Natural killer cell (primary cell): ENCODE results near the gene CRAMP1. TPM values are rescaled to one million over a fixed set of nuclear protein-coding genes. Genes with fewer than 3 reads are reported as not detected.

Source experiments
- ATAC-seq, 3 donors: fragments of 150-1000 bp in 2 of 3; fragments of 200-7000 bp in 1 of 3; cut with Tn5 transposase; 1 replicate in 1 of 3; 2 replicates in 2 of 3; pipeline ENCODE4 v1.10.0; 2021; ENCODE audit warnings: mild to moderate bottlenecking in 2 of 3, moderate library complexity in 2 of 3
- DNase-seq, 2 donors: peaks; one replicate each; pipeline versions ENCODE4 v3.0.0 to v3.0.0-alpha.2; 2013 to 2021; ENCODE audit warnings: mixed read lengths in 1 of 2
- H3K27ac ChIP-seq: one replicate; pipeline ENCODE4 v1.5.1; 2013; ENCODE audit warnings: mild to moderate bottlenecking, low read length
- H3K27me3 ChIP-seq: one replicate; pipeline ENCODE4 v1.6.1; 2013; ENCODE audit warnings: low read length; ENCODE audit not compliant: control insufficient read depth, insufficient read depth
- H3K36me3 ChIP-seq: one replicate; pipeline ENCODE4 v1.6.1; 2013; ENCODE audit warnings: low read length; ENCODE audit not compliant: control insufficient read depth, insufficient read depth
- H3K4me1 ChIP-seq: one replicate; pipeline ENCODE4 v1.6.1; 2013; ENCODE audit warnings: low read length; ENCODE audit not compliant: control insufficient read depth, insufficient read depth
- H3K4me3 ChIP-seq: one replicate; pipeline ENCODE4 v1.5.1; 2013; ENCODE audit warnings: low read length
- H3K9me3 ChIP-seq: one replicate; pipeline ENCODE4 v1.6.1; 2013; ENCODE audit warnings: low read length; ENCODE audit not compliant: control insufficient read depth, insufficient read depth
- H3K27ac Mint-ChIP-seq, 2 donors: one replicate each; pipeline ENCODE4 v1.8.0; 2022; ENCODE audit warnings: mild to moderate bottlenecking in 2 of 2, mixed read lengths in 2 of 2, moderate library complexity in 1 of 2
- H3K27me3 Mint-ChIP-seq, 2 donors: one replicate each; pipeline ENCODE4 v1.8.0; 2022; ENCODE audit warnings: low read depth in 2 of 2, mixed read lengths in 2 of 2
- H3K36me3 Mint-ChIP-seq: one replicate; pipeline ENCODE4 v1.8.0; 2022; ENCODE audit warnings: mixed read lengths
- H3K4me1 Mint-ChIP-seq, 2 donors: one replicate each; pipeline ENCODE4 v1.8.0; 2022; ENCODE audit warnings: mixed read lengths in 2 of 2
- H3K4me3 Mint-ChIP-seq: one replicate; pipeline ENCODE4 v1.8.0; 2022; ENCODE audit warnings: mild to moderate bottlenecking, moderate library complexity, mixed read lengths
- H3K9me3 Mint-ChIP-seq, 2 donors: one replicate each; pipeline ENCODE4 v1.8.0; 2022; ENCODE audit warnings: mixed read lengths in 2 of 2
- CTCF ChIP-seq: fragments of 200-600 bp; IDR thresholded peaks from one replicate; pipeline ENCODE4 v1.8.0; 2022; ENCODE audit warnings: antibody characterized with exemption
- WGBS: methylation state at CpG from one replicate; pipeline ENCODE4 v1.1.7; 2013; ENCODE audit warnings: missing lambda C conversion rate; ENCODE audit not compliant: insufficient coverage; 5-methylcytosine and 5-hydroxymethylcytosine counted together
- intact Hi-C: fragments of 100-400 bp; cut with micrococcal nuclease; formaldehyde crosslinking; loops from one replicate; pipeline ENCODE4 v1.14.2; 2022
- total RNA-seq, 4 donors: library from RNA; stranded (reverse); fragments of 120-200 nt in 1 of 4; gene quantifications; one replicate each; pipeline versions ENCODE4 v1.2.3 to v1.2.4, GENCODE V29; 2013 to 2022

Gene CRAMP1
- total RNA-seq, 3 donors from 2014 or later (not counting 1 experiment from before 2014, with no cell fraction given): 47.8 to 49.8 (median 49.6) TPM

DNA sequence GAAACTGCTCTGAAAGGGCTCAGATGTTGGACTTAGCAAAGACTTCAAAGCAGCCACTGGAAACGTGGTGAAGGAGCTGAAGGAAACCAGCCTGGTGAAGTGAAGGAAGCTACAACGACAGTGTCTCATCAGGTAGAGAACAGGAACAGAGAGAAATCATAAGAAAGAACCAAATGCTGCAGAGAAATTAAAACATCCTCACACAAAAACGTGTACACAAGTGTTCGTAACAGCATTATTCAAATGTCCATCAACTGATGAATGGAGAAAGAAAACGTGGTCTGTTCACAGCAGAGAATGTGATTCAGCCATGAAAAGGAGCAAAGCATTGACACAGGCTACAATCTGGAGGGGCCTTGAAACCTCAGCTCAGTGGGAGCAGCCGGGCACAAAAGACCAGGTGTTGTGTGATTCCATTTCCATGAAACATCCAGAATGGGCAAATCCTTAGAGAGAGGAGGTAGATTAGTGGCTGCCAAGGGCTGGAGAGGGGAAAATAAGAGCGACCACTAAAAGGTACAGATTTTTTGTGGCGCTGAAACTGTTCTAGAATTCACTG lies 27.2 kb upstream of the CRAMP1 start:
- Mint-ChIP-seq H3K4me3 (no peak overlapping the region), H3K9me3 (no peaks in the 10 kb centered on the region), H3K27me3 (no peaks in the 10 kb centered on the region), H3K36me3 (no peaks in the 10 kb centered on the region), H3K27ac (no peak overlapping the region), H3K4me1 (no peaks in the 10 kb centered on the region)
- H3K27ac ChIP-seq: no peak overlapping the region
- ATAC-seq: no peak
- no peak for DNase-seq
- no peak overlapping the region for H3K4me3 ChIP-seq
- H3K36me3 ChIP-seq: no peaks in the 10 kb centered on the region
- intact Hi-C loops: no loop called here
- H3K9me3 ChIP-seq: no peaks in the 10 kb centered on the region
- H3K27me3 ChIP-seq: no peaks in the 10 kb centered on the region
- no peak for TF ChIP-seq CTCF
- H3K4me1 ChIP-seq: no peaks in the 10 kb centered on the region
- WGBS: 87% methylated on average over 8 of the region's 8 CpGs

DNA sequence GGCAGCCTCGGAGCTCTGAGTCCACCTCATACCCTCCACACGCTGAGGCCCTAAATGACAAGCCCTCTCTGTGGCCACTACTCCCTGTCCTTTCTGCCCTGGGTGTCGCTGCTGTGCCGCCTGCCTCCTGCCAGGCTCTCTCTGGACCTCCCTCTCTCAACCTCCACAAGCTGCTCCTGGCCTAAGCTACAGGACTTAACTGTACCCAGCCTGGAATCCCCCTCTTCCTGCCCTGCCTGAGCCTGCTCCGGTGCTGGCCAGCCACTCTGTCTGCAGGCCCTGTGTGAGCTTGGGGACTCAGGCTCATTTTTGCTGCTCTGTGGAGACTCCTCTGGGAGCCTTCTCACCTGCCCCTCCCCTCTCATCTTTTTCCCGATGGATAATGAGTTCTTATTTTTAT lies 21.8 kb upstream of the CRAMP1 start:
- Histone ChIP-seq H3K27me3 (no peaks in the 10 kb centered on the region), H3K4me1 (no peaks in the 10 kb centered on the region), H3K27ac (no peak overlapping the region), H3K4me3 (no peak overlapping the region), H3K36me3 (no peaks in the 10 kb centered on the region), H3K9me3 (no peaks in the 10 kb centered on the region)
- no peaks in the 10 kb centered on the region for H3K36me3 Mint-ChIP-seq
- intact Hi-C loops: no loop called here
- H3K27ac Mint-ChIP-seq: no peak overlapping the region
- H3K27me3 Mint-ChIP-seq: no peaks in the 10 kb centered on the region
- 95% methylated on average over 5 of the region's 6 CpGs for WGBS
- H3K4me1 Mint-ChIP-seq: no peaks in the 10 kb centered on the region
- no peak for TF ChIP-seq CTCF
- ATAC-seq (no peak), DNase-seq (no peak)
- no peaks in the 10 kb centered on the region for H3K9me3 Mint-ChIP-seq
- H3K4me3 Mint-ChIP-seq: no peak overlapping the region

DNA sequence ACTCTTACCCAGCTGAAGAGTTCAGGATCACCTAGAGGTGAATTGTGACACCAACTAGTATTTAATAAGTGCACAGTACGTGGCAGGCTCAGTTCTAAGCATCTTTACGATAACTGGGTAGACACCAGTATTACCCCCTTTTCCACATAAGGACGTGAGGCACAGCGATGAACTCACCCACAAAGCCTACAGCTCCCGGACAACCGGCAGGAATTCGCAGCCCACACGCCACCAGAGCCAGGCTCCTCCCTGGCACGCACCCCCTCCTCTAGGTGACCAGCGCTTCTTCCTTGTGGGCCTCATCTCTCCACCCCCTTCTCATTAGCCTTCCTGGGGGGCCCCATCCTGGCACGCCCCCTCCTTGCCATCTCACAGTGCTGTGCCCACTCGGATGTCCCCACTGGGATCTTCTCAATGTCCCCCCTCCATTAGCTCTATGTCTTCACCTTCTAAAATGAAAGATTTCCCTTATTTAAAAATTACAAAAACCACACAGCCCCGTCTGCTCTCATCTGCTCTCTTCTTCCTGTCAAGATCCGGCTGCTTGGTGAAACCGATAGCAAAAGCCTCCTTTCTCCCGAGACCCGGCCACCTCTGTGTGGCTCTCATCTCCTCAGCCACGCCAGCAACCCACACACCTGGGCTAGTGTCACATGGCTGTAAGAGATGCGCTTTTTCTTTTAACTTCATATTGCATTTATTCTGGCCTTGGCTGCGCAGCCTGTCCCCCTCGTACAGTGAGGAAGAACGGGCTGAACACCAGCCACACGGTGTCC lies 21.0 kb upstream of the CRAMP1 start:
- Histone ChIP-seq H3K9me3 (no peaks in the 10 kb centered on the region), H3K36me3 (no peaks in the 10 kb centered on the region), H3K4me3 (no peak overlapping the region), H3K27ac (no peak overlapping the region), H3K27me3 (no peaks in the 10 kb centered on the region), H3K4me1 (no peaks in the 10 kb centered on the region)
- Mint-ChIP-seq H3K9me3 (no peaks in the 10 kb centered on the region), H3K36me3 (no peaks in the 10 kb centered on the region), H3K4me1 (no peaks in the 10 kb centered on the region), H3K27ac (no peak overlapping the region), H3K27me3 (no peaks in the 10 kb centered on the region), H3K4me3 (no peak overlapping the region)
- no peak for DNase-seq
- ATAC-seq: no peak
- TF ChIP-seq CTCF: no peak
- 87% methylated on average over 23 of the region's 23 CpGs for WGBS
- intact Hi-C loops: no loop called here
